IMR-90 (cell line): ENCODE measurements around the gene MTCP1. TPM values are rescaled to one million over a fixed set of nuclear protein-coding genes. Genes with fewer than 3 reads are reported as not detected.

Source experiments
- ATAC-seq: fragments of 200-7000 bp; cut with Tn5 transposase; 2 replicates; pipeline ENCODE4 v1.9.1; 2020; ENCODE audit warnings: low read depth, mild to moderate bottlenecking, moderate library complexity
- BruUV-seq: library from RNA; stranded (reverse); fragments of 400-500 nt; replicated peaks from 2 replicates; lab custom pipeline; 2021; lab: Mats Ljungman, UMichigan
- CTCF ChIA-PET: fragments of 300-600 bp; formaldehyde crosslinking; extraction: SDS; loops from one replicate; lab custom pipeline; 2021; ENCODE audit warnings: antibody characterized with exemption; lab: Yijun Ruan, JAX
- POLR2A ChIA-PET: fragments of 300-600 bp; sonication (Branson Sonifier 250); formaldehyde crosslinking; loops from one replicate; lab custom pipeline; 2022; ENCODE audit warnings: antibody characterized with exemption; ENCODE audit not compliant: unreplicated experiment; lab: Charles Lee
- DNase-seq: peaks from one replicate; pipeline ENCODE4 v3.0.0; 2013
- H2AFZ ChIP-seq: replicated peaks from 2 replicates; pipeline ENCODE3; 2013; ENCODE audit warnings: low read length, mild to moderate bottlenecking; ENCODE audit not compliant: poor library complexity
- H2AK5ac ChIP-seq: 2 replicates; pipeline ENCODE4 v1.6.1; 2013; ENCODE audit warnings: low read depth, low read length, inconsistent platforms
- H2AK9ac ChIP-seq: replicated peaks from 2 replicates; pipeline ENCODE3; 2013; ENCODE audit warnings: mild to moderate bottlenecking, low read depth, low read length, moderate library complexity; ENCODE audit not compliant: poor library complexity
- H2BK120ac ChIP-seq: 2 replicates; pipeline ENCODE4 v1.6.1; 2013; ENCODE audit warnings: low read depth, low read length, inconsistent platforms
- H2BK15ac ChIP-seq: 3 replicates; pipeline ENCODE4 v1.6.1; 2013; ENCODE audit warnings: low read depth, low read length, inconsistent platforms
- H2BK20ac ChIP-seq: 2 replicates; pipeline ENCODE4 v1.6.1; 2013; ENCODE audit warnings: low read depth, mild to moderate bottlenecking, inconsistent platforms, low read length, moderate library complexity
- H2BK5ac ChIP-seq: 2 replicates; pipeline ENCODE4 v1.6.1; 2013; ENCODE audit warnings: mild to moderate bottlenecking, low read depth, low read length, inconsistent platforms; ENCODE audit not compliant: poor library complexity, severe bottlenecking
- H3K14ac ChIP-seq: replicated peaks from 2 replicates; pipeline ENCODE4 v1.6.1; 2013; ENCODE audit warnings: low read depth, low read length, inconsistent platforms
- H3K18ac ChIP-seq: 2 replicates; pipeline ENCODE4 v1.6.1; 2013; ENCODE audit warnings: low read depth, low read length, control low read depth
- H3K23ac ChIP-seq: 2 replicates; pipeline ENCODE4 v1.6.1; 2013; ENCODE audit warnings: low read depth, low read length, inconsistent platforms
- H3K27ac ChIP-seq: 2 replicates; pipeline ENCODE4 v1.5.1; 2013; ENCODE audit warnings: mild to moderate bottlenecking, control low read depth, low read length; ENCODE audit not compliant: insufficient read depth
- H3K27me3 ChIP-seq: 2 replicates; pipeline ENCODE4 v1.6.1; 2013; ENCODE audit warnings: low read length; ENCODE audit not compliant: control insufficient read depth, insufficient read depth
- H3K36me3 ChIP-seq: 2 replicates; pipeline ENCODE4 v1.6.1; 2013; ENCODE audit warnings: low read length, mixed read lengths; ENCODE audit not compliant: control insufficient read depth, insufficient read depth
- H3K4ac ChIP-seq: 2 replicates; pipeline ENCODE4 v1.6.1; 2013; ENCODE audit warnings: low read depth, low read length, inconsistent platforms
- H3K4me1 ChIP-seq: 2 replicates; pipeline ENCODE4 v1.6.1; 2013; ENCODE audit warnings: low read length, mixed read lengths; ENCODE audit not compliant: control insufficient read depth, insufficient read depth
- H3K4me2 ChIP-seq: 2 replicates; pipeline ENCODE4 v1.6.1; 2013; ENCODE audit warnings: low read depth, mild to moderate bottlenecking, control low read depth, low read length, moderate library complexity
- H3K4me3 ChIP-seq: 2 replicates; pipeline ENCODE4 v1.5.1; 2013; ENCODE audit warnings: low read depth, mild to moderate bottlenecking, control low read depth, low read length, moderate library complexity; ENCODE audit not compliant: insufficient read depth
- H3K56ac ChIP-seq: 2 replicates; pipeline ENCODE4 v1.6.1; 2013; ENCODE audit warnings: low read length, inconsistent platforms; ENCODE audit not compliant: insufficient read depth; ENCODE audit errors: extremely low read depth
- H3K79me1 ChIP-seq, 2 experiments: 2 replicates each; pipeline ENCODE4 v1.6.1; 2013; ENCODE audit warnings: low read length in 2 of 2, inconsistent platforms in 1 of 2, low read depth in 1 of 2
- H3K9ac ChIP-seq: 2 replicates; pipeline ENCODE4 v1.6.1; 2013; ENCODE audit warnings: low read depth, low read length, control low read depth
- H3K9me1 ChIP-seq: 2 replicates; pipeline ENCODE4 v1.6.1; 2013; ENCODE audit warnings: low read length, inconsistent platforms; ENCODE audit not compliant: insufficient read depth
- H3K9me3 ChIP-seq: 2 replicates; pipeline ENCODE4 v1.6.1; 2013; ENCODE audit warnings: low read length; ENCODE audit not compliant: control insufficient read depth, insufficient read depth
- H4K20me1 ChIP-seq: 2 replicates; pipeline ENCODE4 v1.6.1; 2013; ENCODE audit warnings: low read length, inconsistent platforms; ENCODE audit not compliant: insufficient read depth
- H4K5ac ChIP-seq: 2 replicates; pipeline ENCODE4 v1.6.1; 2013; ENCODE audit warnings: mild to moderate bottlenecking, low read depth, low read length, control low read depth
- H4K8ac ChIP-seq, 2 experiments: 2 replicates each; pipeline ENCODE4 v1.6.1; 2013; ENCODE audit warnings: low read depth in 2 of 2, low read length in 2 of 2, control low read depth in 1 of 2, inconsistent platforms in 1 of 2
- H4K91ac ChIP-seq: 2 replicates; pipeline ENCODE4 v1.6.1; 2013; ENCODE audit warnings: low read depth, low read length, inconsistent platforms; ENCODE audit not compliant: insufficient read depth
- CEBPB ChIP-seq: IDR thresholded peaks from 2 replicates; pipeline ENCODE4 v1.6.1; 2012; ENCODE audit warnings: low read depth, low read length, improper control_type of control experiment
- CHD1 ChIP-seq: IDR thresholded peaks from 2 replicates; pipeline ENCODE4 v1.6.1; 2012; ENCODE audit warnings: low read depth, low read length, improper control_type of control experiment
- RCOR1 ChIP-seq: IDR thresholded peaks from 2 replicates; pipeline ENCODE4 v1.6.1; 2012; ENCODE audit warnings: mild to moderate bottlenecking, low read length, improper control_type of control experiment; ENCODE audit not compliant: insufficient replicate concordance
- WGBS, 2 experiments: methylation state at CpG; one replicate each; pipeline versions ENCODE4 v1.1.5 to v1.1.7; 2013; ENCODE audit warnings: missing lambda C conversion rate in 2 of 2; ENCODE audit not compliant: insufficient read length in 1 of 2; ENCODE audit errors: extremely low coverage in 2 of 2; 5-methylcytosine and 5-hydroxymethylcytosine counted together
- dilution Hi-C: fragments of 300-500 bp; cut with HindIII; formaldehyde crosslinking; loops from one replicate; pipeline ENCODE4 v1.14.3; 2018; ENCODE audit warnings: low sequenced_read_pairs; ENCODE audit not compliant: unreplicated experiment
- in situ Hi-C: fragments of 300-500 bp; cut with MboI; formaldehyde crosslinking; loops from 3 replicates; pipeline ENCODE4 v1.14.3; 2019; ENCODE audit warnings: low sequenced_read_pairs, inconsistent platforms, mixed read lengths
- intact Hi-C: fragments of 100-400 bp; cut with micrococcal nuclease; formaldehyde crosslinking; loops from 2 replicates; pipeline ENCODE4 v1.10.0; 2022
- polyA plus RNA-seq, 3 experiments: library from polyadenylated mRNA; depleted of rRNA; stranded (reverse); fragments of >200 nt; gene quantifications; 2 replicates each; pipeline ENCODE4 v1.2.3, GENCODE V29; 2012; ENCODE audit warnings: low replicate concordance in 1 of 3
- total RNA-seq: library from RNA; depleted of rRNA; stranded (reverse); fragments of >200 nt; gene quantifications from 2 replicates; pipeline ENCODE4 v1.2.3, GENCODE V29; 2012

MTCP1 gene
- total and polyA plus RNA-seq, 2 of the 4 experiments (the other 2 are of a cell fraction), result 0.54 to 4.2 TPM

GRCh38 chrX:155112171-155112570, 41.2 kb upstream of the MTCP1 start:
- Histone ChIP-seq H4K91ac (no peak overlapping the region), H3K23ac (no peak overlapping the region), H3K9me3 (0 out of 2 replicates have a peak, but pooled peaks cover 2% of the 10 kb centered on the region), H2AFZ (no peak overlapping the region), H4K8ac (no peak overlapping the region), H4K5ac (no peak overlapping the region), H2BK5ac (no peak overlapping the region), H3K4me1 (no peaks in the 10 kb centered on the region), H2BK20ac (no peak overlapping the region), H2BK15ac (no peak overlapping the region), H3K79me1 (no peaks in the 10 kb centered on the region), H3K27me3 (no peaks in the 10 kb centered on the region), H3K4me2 (no peak overlapping the region), H3K36me3 (no peaks in the 10 kb centered on the region), H4K20me1 (no peaks in the 10 kb centered on the region), H2AK9ac (no peak overlapping the region), H3K9me1 (no peaks in the 10 kb centered on the region), H3K18ac (no peak overlapping the region), H3K4me3 (no peak overlapping the region), H2BK120ac (no peak overlapping the region), H3K14ac (no peak overlapping the region; the same call in 1 of the 2 replicates), H3K4ac (no peak overlapping the region), H3K9ac (no peak overlapping the region), H3K56ac (no peak overlapping the region), H2AK5ac (no peak overlapping the region), H3K27ac (no peak overlapping the region)
- ChIA-PET CTCF (no interaction called here), POLR2A (no interaction called here)
- intact Hi-C loops (no loop called here), in situ Hi-C loops (no loop called here), dilution Hi-C loops (no loop called here)
- no TSS peak for BruUV-seq
- peak; percentile 23; the same call in 1 of the 2 replicates for TF ChIP-seq CEBPB
- no peak for TF ChIP-seq RCOR1
- no peak for TF ChIP-seq CHD1
- DNase-seq, result peak; percentile 2
- ATAC-seq, result no peak
- WGBS, 2 experiments, result no CpG with 5 or more reads among the region's 3 CpGs
